ENCODE results near the gene CA5A. TPM values are rescaled to one million over a fixed set of nuclear protein-coding genes. Genes with fewer than 3 reads are reported as not detected.

The CA5A gene
- total and polyA plus RNA-seq, 2 of the 13 experiments (the other 11 are each of a cell fraction or from before 2014, with no cell fraction given), result 66.8 to 106 TPM

DNA sequence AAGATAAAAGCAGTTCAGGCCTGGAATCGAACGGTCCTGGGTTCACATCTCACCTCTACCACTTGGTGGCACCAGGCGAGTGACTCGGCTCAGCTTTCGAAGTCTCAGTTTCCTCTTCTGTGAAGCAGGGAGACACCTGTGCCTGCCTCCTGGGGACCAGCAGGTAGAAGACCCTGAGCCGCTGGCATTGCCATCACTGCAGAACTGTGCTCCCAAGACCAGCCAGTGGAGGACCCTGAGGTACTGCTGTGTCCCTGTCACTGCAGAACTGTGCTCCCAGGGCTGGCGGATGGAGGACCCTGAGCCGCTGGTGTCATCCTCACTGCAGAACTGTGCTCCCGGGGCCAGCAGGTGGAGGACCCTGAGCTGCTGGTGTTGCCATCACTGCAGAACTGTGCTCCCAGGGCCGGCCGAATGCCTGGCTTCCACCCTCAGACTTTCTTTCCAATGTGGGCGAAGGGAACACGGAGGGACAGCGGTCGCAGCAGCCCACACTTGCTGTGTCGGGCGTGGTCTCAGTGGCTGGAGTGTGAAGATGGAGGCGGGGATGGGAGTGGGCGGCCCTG lies 58.3 kb downstream of the CA5A start (continued):
- TF ChIP-seq IRF9 (CRISPR knock-in tag; IDR thresholded peaks at IDR 0.05; ENCODE audit: borderline replicate concordance) (peak; percentile 84; the same call in 1 of the 2 replicates), ZSCAN12 (CRISPR knock-in tag; IDR thresholded peaks at IDR 0.05) (no peak), ZSCAN25 (CRISPR knock-in tag; IDR thresholded peaks at IDR 0.05) (0 out of 2 replicates have a peak, but pooled peaks have one; percentile 15), ZBTB33 (CRISPR knock-in tag; IDR thresholded peaks at IDR 0.05) (peak; percentile 81), SPEN (CRISPR knock-in tag; IDR thresholded peaks at IDR 0.05; ENCODE audit: low read depth) (peak; percentile 44; the same call in 1 of the 2 replicates), CTCF (CRISPR knock-in tag; IDR thresholded peaks at IDR 0.05) (peak; percentile 68), SP4 (CRISPR knock-in tag; IDR thresholded peaks at IDR 0.05) (0 out of 2 replicates have a peak, but pooled peaks have one; percentile 2), ZKSCAN5 (CRISPR knock-in tag; IDR thresholded peaks at IDR 0.05) (peak; percentile 52; the same call in 1 of the 2 replicates), NFE2L1 (CRISPR knock-in tag; IDR thresholded peaks at IDR 0.05; ENCODE audit: borderline replicate concordance) (0 out of 2 replicates have a peak, but pooled peaks have one; percentile 38), ZNF501 (CRISPR knock-in tag; IDR thresholded peaks at IDR 0.05) (peak; percentile 71), ATF1 (CRISPR knock-in tag; IDR thresholded peaks at IDR 0.05) (no peak), EED (CRISPR knock-in tag; IDR thresholded peaks at IDR 0.05) (0 out of 2 replicates have a peak, but pooled peaks have one; percentile 35), HNRNPK (IDR thresholded peaks at IDR 0.05; ENCODE audit: low read depth, low read length, poor library complexity, severe bottlenecking) (no peak), FLYWCH1 (CRISPR knock-in tag; IDR thresholded peaks at IDR 0.05) (no peak), ZSCAN22 (CRISPR knock-in tag; IDR thresholded peaks at IDR 0.05) (peak; percentile 90), ZNF713 (CRISPR knock-in tag; IDR thresholded peaks at IDR 0.05) (0 out of 2 replicates have a peak, but pooled peaks have one; percentile 23), EEA1 (CRISPR knock-in tag; IDR thresholded peaks at IDR 0.05; ENCODE audit: borderline replicate concordance) (peak; percentile 78; the same call in 1 of the 2 replicates), PITX1 (CRISPR knock-in tag; IDR thresholded peaks at IDR 0.05) (peak; percentile 58)
- TF ChIP-seq, protein P1, sequence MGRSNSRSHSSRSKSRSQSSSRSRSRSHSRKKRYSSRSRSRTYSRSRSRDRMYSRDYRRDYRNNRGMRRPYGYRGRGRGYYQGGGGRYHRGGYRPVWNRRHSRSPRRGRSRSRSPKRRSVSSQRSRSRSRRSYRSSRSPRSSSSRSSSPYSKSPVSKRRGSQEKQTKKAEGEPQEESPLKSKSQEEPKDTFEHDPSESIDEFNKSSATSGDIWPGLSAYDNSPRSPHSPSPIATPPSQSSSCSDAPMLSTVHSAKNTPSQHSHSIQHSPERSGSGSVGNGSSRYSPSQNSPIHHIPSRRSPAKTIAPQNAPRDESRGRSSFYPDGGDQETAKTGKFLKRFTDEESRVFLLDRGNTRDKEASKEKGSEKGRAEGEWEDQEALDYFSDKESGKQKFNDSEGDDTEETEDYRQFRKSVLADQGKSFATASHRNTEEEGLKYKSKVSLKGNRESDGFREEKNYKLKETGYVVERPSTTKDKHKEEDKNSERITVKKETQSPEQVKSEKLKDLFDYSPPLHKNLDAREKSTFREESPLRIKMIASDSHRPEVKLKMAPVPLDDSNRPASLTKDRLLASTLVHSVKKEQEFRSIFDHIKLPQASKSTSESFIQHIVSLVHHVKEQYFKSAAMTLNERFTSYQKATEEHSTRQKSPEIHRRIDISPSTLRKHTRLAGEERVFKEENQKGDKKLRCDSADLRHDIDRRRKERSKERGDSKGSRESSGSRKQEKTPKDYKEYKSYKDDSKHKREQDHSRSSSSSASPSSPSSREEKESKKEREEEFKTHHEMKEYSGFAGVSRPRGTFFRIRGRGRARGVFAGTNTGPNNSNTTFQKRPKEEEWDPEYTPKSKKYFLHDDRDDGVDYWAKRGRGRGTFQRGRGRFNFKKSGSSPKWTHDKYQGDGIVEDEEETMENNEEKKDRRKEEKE (IDR thresholded peaks at IDR 0.05), result no peak
- TF ChIP-seq, protein P2, sequence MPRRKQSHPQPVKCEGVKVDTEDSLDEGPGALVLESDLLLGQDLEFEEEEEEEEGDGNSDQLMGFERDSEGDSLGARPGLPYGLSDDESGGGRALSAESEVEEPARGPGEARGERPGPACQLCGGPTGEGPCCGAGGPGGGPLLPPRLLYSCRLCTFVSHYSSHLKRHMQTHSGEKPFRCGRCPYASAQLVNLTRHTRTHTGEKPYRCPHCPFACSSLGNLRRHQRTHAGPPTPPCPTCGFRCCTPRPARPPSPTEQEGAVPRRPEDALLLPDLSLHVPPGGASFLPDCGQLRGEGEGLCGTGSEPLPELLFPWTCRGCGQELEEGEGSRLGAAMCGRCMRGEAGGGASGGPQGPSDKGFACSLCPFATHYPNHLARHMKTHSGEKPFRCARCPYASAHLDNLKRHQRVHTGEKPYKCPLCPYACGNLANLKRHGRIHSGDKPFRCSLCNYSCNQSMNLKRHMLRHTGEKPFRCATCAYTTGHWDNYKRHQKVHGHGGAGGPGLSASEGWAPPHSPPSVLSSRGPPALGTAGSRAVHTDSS (CRISPR knock-in tag; conservative IDR thresholded peaks at IDR 0.05), result no peak
